H1 (cell line): Measurements from ENCODE around the gene RASA1. TPM values are rescaled to one million over a fixed set of nuclear protein-coding genes. Genes with fewer than 3 reads are reported as not detected.
A peak's percentile ranks its signal among the peaks of the same experiment; 100 is the strongest.

ENCODE experiments used
- CTCF ChIA-PET: fragments of 300-600 bp; sonication (Branson Sonifier 250); formaldehyde crosslinking; loops from one replicate; lab custom pipeline; 2021; ENCODE audit not compliant: partially characterized antibody; lab: Charles Lee
- POLR2A ChIA-PET: fragments of 300-600 bp; sonication (Branson Sonifier 250); formaldehyde crosslinking; loops from one replicate; lab custom pipeline; 2021; ENCODE audit warnings: inconsistent platforms; ENCODE audit not compliant: partially characterized antibody; lab: Charles Lee
- DNase-seq, 2 experiments: peaks; one replicate each; pipeline versions ENCODE4 v3.0.0 to v3.0.0-alpha.2; 2010 to 2022; ENCODE audit warnings: low spot score in 2 of 2, low read depth in 1 of 2, mixed read lengths in 1 of 2
- FAIRE-seq: peaks from 2 replicates; lab custom pipeline; 2011; peaks lifted over from hg19 to GRCh38; lab: Jason Lieb, UNC
- H2AFZ ChIP-seq: 2 replicates; pipeline ENCODE4 v1.8.1; 2012; ENCODE audit warnings: low read length, inconsistent platforms
- H2AK5ac ChIP-seq: 2 replicates; pipeline ENCODE4 v1.6.1; 2013; ENCODE audit warnings: low read depth, low read length
- H2BK120ac ChIP-seq: replicated peaks from 2 replicates; pipeline ENCODE3; 2013; ENCODE audit warnings: low read depth, low read length, inconsistent platforms
- H2BK12ac ChIP-seq: 2 replicates; pipeline ENCODE4 v1.6.1; 2013; ENCODE audit warnings: low read depth, low read length
- H2BK15ac ChIP-seq: 2 replicates; pipeline ENCODE4 v1.6.1; 2013; ENCODE audit warnings: low read length
- H2BK20ac ChIP-seq: 2 replicates; pipeline ENCODE4 v1.6.1; 2013; ENCODE audit warnings: low read length
- H2BK5ac ChIP-seq: 2 replicates; pipeline ENCODE4 v1.6.1; 2013; ENCODE audit warnings: low read depth, low read length
- H3K14ac ChIP-seq: 2 replicates; pipeline ENCODE4 v1.6.1; 2013; ENCODE audit warnings: inconsistent platforms; ENCODE audit not compliant: insufficient read length
- H3K18ac ChIP-seq: 2 replicates; pipeline ENCODE4 v1.6.1; 2013; ENCODE audit warnings: low read length; ENCODE audit errors: extremely low read depth
- H3K23ac ChIP-seq: 2 replicates; pipeline ENCODE4 v1.6.1; 2013; ENCODE audit warnings: inconsistent platforms; ENCODE audit not compliant: insufficient read length
- H3K23me2 ChIP-seq: 2 replicates; pipeline ENCODE4 v1.6.1; 2013; ENCODE audit warnings: low read depth, low read length
- H3K27ac ChIP-seq: 2 replicates; pipeline ENCODE4 v1.6.1; 2011; ENCODE audit warnings: low read depth, low read length, inconsistent platforms
- H3K27me3 ChIP-seq, 4 experiments: replicated peaks in 1 of 4; 1 replicate in 1 of 4; 2 replicates in 3 of 4; pipeline versions ENCODE4 v1.6.1 to v1.8.1; 2011 to 2013; ENCODE audit warnings: low read length in 3 of 4, mild to moderate bottlenecking in 3 of 4, inconsistent platforms in 2 of 4, mixed read lengths in 2 of 4, moderate library complexity in 1 of 4; ENCODE audit not compliant: control insufficient read depth in 3 of 4, insufficient read depth in 3 of 4; ENCODE audit errors: extremely low read depth in 1 of 4
- H3K36me3 ChIP-seq, 4 experiments: 2 replicates each; pipeline versions ENCODE4 v1.6.1 to v1.8.1; 2011 to 2013; ENCODE audit warnings: mild to moderate bottlenecking in 4 of 4, low read length in 3 of 4, moderate library complexity in 2 of 4, control low read depth in 1 of 4, inconsistent platforms in 1 of 4; ENCODE audit not compliant: insufficient read depth in 4 of 4, control insufficient read depth in 2 of 4
- H3K4ac ChIP-seq: replicated peaks from 2 replicates; pipeline ENCODE3; 2013; ENCODE audit warnings: low read length, low read depth, mixed read lengths, inconsistent platforms; ENCODE audit not compliant: insufficient read length
- H3K4me1 ChIP-seq, 4 experiments: replicated peaks in 1 of 4; 1 replicate in 1 of 4; 2 replicates in 3 of 4; pipeline versions ENCODE4 v1.6.1 to v1.8.1; 2011 to 2013; ENCODE audit warnings: low read length in 3 of 4, inconsistent platforms in 2 of 4, mixed read lengths in 1 of 4; ENCODE audit not compliant: insufficient read depth in 4 of 4, control insufficient read depth in 3 of 4
- H3K4me2 ChIP-seq, 2 experiments: 2 replicates each; pipeline versions ENCODE4 v1.6.1 to v1.8.1; 2011 to 2013; ENCODE audit warnings: low read depth in 2 of 2, low read length in 2 of 2, control low read depth in 1 of 2, inconsistent platforms in 1 of 2, mild to moderate bottlenecking in 1 of 2; ENCODE audit not compliant: insufficient read depth in 1 of 2
- H3K4me3 ChIP-seq, 4 experiments: fragments of 200-600, 300-600 bp in 1 of 4; sonication (generic), shearing (Covaris generic), sonication (Bioruptor Twin) in 1 of 4; 2 replicates each; pipeline versions ENCODE4 v1.5.1 to v1.8.1; 2011 to 2016; ENCODE audit warnings: low read length in 4 of 4, low read depth in 3 of 4, control low read depth in 2 of 4, inconsistent platforms in 2 of 4, mild to moderate bottlenecking in 2 of 4, mixed read lengths in 1 of 4, moderate library complexity in 1 of 4; ENCODE audit not compliant: insufficient read depth in 2 of 4; ENCODE audit errors: extremely low read depth in 1 of 4
- H3K56ac ChIP-seq: replicated peaks from 2 replicates; pipeline ENCODE3; 2013; ENCODE audit warnings: low read depth, mild to moderate bottlenecking, mixed read lengths, low read length, inconsistent platforms; ENCODE audit not compliant: insufficient read length
- H3K79me1 ChIP-seq: 2 replicates; pipeline ENCODE4 v1.6.1; 2013; ENCODE audit warnings: low read depth, low read length, control low read depth
- H3K79me2 ChIP-seq, 2 experiments: 2 replicates each; pipeline versions ENCODE4 v1.6.1 to v1.8.1; 2012 to 2013; ENCODE audit warnings: low read length in 2 of 2, mild to moderate bottlenecking in 2 of 2, inconsistent platforms in 1 of 2; ENCODE audit not compliant: insufficient read depth in 2 of 2, control insufficient read depth in 1 of 2
- H3K9ac ChIP-seq, 4 experiments: replicated peaks in 1 of 4; 1 replicate in 1 of 4; 2 replicates in 3 of 4; pipeline versions ENCODE4 v1.6.1 to v1.8.1; 2011 to 2013; ENCODE audit warnings: low read depth in 3 of 4, low read length in 3 of 4, control low read depth in 2 of 4, mild to moderate bottlenecking in 2 of 4, moderate library complexity in 2 of 4, inconsistent platforms in 1 of 4; ENCODE audit errors: extremely low read depth in 1 of 4
- H3K9me3 ChIP-seq, 2 experiments: 2 replicates each; pipeline versions ENCODE4 v1.6.1 to v1.8.1; 2012 to 2013; ENCODE audit warnings: mild to moderate bottlenecking in 2 of 2, moderate library complexity in 2 of 2, control low read depth in 1 of 2, inconsistent platforms in 1 of 2, low read depth in 1 of 2, low read length in 1 of 2, mixed read lengths in 1 of 2; ENCODE audit not compliant: insufficient read depth in 2 of 2
- H4K20me1 ChIP-seq, 2 experiments: replicated peaks in 1 of 2; 2 replicates each; pipeline versions ENCODE3 to v1.8.1; 2011 to 2013; ENCODE audit warnings: inconsistent platforms in 2 of 2, low read length in 2 of 2, mild to moderate bottlenecking in 1 of 2; ENCODE audit not compliant: insufficient read depth in 2 of 2, control insufficient read depth in 1 of 2
- H4K5ac ChIP-seq: 2 replicates; pipeline ENCODE4 v1.6.1; 2013; ENCODE audit warnings: low read length, low read depth, mixed read lengths, inconsistent platforms; ENCODE audit not compliant: insufficient read length
- H4K8ac ChIP-seq: 2 replicates; pipeline ENCODE4 v1.8.0; 2013; ENCODE audit warnings: mild to moderate bottlenecking, moderate library complexity, low read length, inconsistent platforms; ENCODE audit not compliant: insufficient read depth; ENCODE audit errors: extremely low read depth
- H4K91ac ChIP-seq: replicated peaks from 2 replicates; pipeline ENCODE3; 2013; ENCODE audit warnings: low read length, mixed read lengths, inconsistent platforms; ENCODE audit not compliant: insufficient read length
- CTCF ChIP-seq, 3 experiments: IDR thresholded peaks; 1 replicate in 2 of 3; 2 replicates in 1 of 3; pipeline versions ENCODE4 v1.5.1 to v1.6.1; 2011; ENCODE audit warnings: low read length in 3 of 3, mild to moderate bottlenecking in 3 of 3, inconsistent platforms in 2 of 3, low read depth in 1 of 3, moderate library complexity in 1 of 3; ENCODE audit not compliant: insufficient read depth in 1 of 3; ENCODE audit errors: control extremely low read depth in 1 of 3
- HDAC6 ChIP-seq: IDR thresholded peaks from one replicate; pipeline ENCODE4 v1.7.1; 2012; ENCODE audit warnings: low read depth, mild to moderate bottlenecking, inconsistent platforms, low read length, moderate library complexity
- KDM4A ChIP-seq: IDR thresholded peaks from one replicate; pipeline ENCODE4 v1.7.1; 2012; ENCODE audit warnings: low read depth, mild to moderate bottlenecking, moderate library complexity, low read length, inconsistent platforms; ENCODE audit not compliant: severe bottlenecking
- POLR2A ChIP-seq, 2 experiments: IDR thresholded peaks; 1 replicate in 1 of 2; 2 replicates in 1 of 2; pipeline ENCODE4 v1.6.1; 2011; ENCODE audit warnings: low read depth in 2 of 2, low read length in 2 of 2, mild to moderate bottlenecking in 2 of 2; ENCODE audit errors: control extremely low read depth in 1 of 2
- POLR2AphosphoS5 ChIP-seq: IDR thresholded peaks from 2 replicates; pipeline ENCODE4 v1.6.1; 2011; ENCODE audit warnings: low read depth, low read length
- RXRA ChIP-seq: IDR thresholded peaks from 2 replicates; pipeline ENCODE4 v1.6.1; 2011; ENCODE audit warnings: low read depth, mild to moderate bottlenecking, low read length, moderate library complexity; ENCODE audit not compliant: insufficient read depth
- SRF ChIP-seq: IDR thresholded peaks from 2 replicates; pipeline ENCODE4 v1.6.1; 2011; ENCODE audit warnings: mild to moderate bottlenecking, low read depth, low read length, moderate library complexity
- TCF12 ChIP-seq: IDR thresholded peaks from 2 replicates; pipeline ENCODE4 v1.6.1; 2011; ENCODE audit warnings: low read depth, mild to moderate bottlenecking, low read length
- WGBS, 2 experiments: shearing (Covaris generic) in 1 of 2; methylation state at CpG; one replicate each; pipeline versions ENCODE4 v1.1.6 to v1.1.7; 2013 to 2015; ENCODE audit warnings: low lambda C conversion rate in 2 of 2, mixed read lengths in 2 of 2, inconsistent platforms in 1 of 2, low coverage in 1 of 2, missing lambda C conversion rate in 1 of 2; ENCODE audit not compliant: insufficient replicate concordance in 2 of 2, insufficient coverage in 1 of 2, insufficient read length in 1 of 2; ENCODE audit errors: extremely low coverage in 1 of 2, missing lambda C conversion rate in 1 of 2; 5-methylcytosine and 5-hydroxymethylcytosine counted together
- polyA plus RNA-seq, 7 experiments: library from polyadenylated mRNA; depleted of rRNA in 3 of 7; stranded (reverse) in 5 of 7; unstranded in 2 of 7; fragments of >200 nt in 5 of 7; fragments of 200-250 nt in 2 of 7; gene quantifications; 1 replicate in 5 of 7; 2 replicates in 1 of 7; 4 replicates in 1 of 7; pipeline versions ENCODE4 v1.2.1 to v1.2.3, GENCODE V29; 2011 to 2013; ENCODE audit warnings: missing spikeins in 2 of 7, mixed read lengths in 2 of 7
- total RNA-seq: library from RNA; stranded (reverse); fragmentation: NEBNext Ultra II Directional; extraction: Animal tissue kit (Norgen Biotek cat#: 25700); gene quantifications from 2 replicates; pipeline ENCODE4 v1.2.1, GENCODE V29; 2021
- TF ChIP-seq, protein P1 (sequence below): IDR thresholded peaks from 2 replicates; pipeline ENCODE4 v1.6.1; 2012; ENCODE audit warnings: inconsistent platforms

The RASA1 gene
- total and polyA plus RNA-seq, 2 of the 8 experiments (the other 6 are each of a cell fraction or from before 2014, with no cell fraction given), result 15.9 to 33.8 TPM

- H4K5ac ChIP-seq, result no peak overlapping the region
- no peak overlapping the region for H2BK12ac ChIP-seq
- no peak overlapping the region for H3K14ac ChIP-seq
- no peak overlapping the region for H2BK5ac ChIP-seq
- CTCF ChIA-PET, result no interaction called here
- H4K91ac ChIP-seq, result no peak overlapping the region
- peaks cover 0 to 58% of the 10 kb centered on the region in 2 experiments; a peak in 2 of 4 replicates for H3K79me2 ChIP-seq
- H3K56ac ChIP-seq, result no peak overlapping the region
- no peak overlapping the region for H3K9ac ChIP-seq
- H3K9me3 ChIP-seq, result no peaks in the 10 kb centered on the region
- WGBS, 2 experiments, result 88% methylated on average over 5 of the region's 5 CpGs; no CpG with 5 or more reads in 1 of the 2 experiments
- H3K4me3 ChIP-seq, result no peak overlapping the region; a peak in 1 of 8 replicates
- H3K18ac ChIP-seq, result no peak overlapping the region
- no peak overlapping the region for H2AK5ac ChIP-seq
- no peaks in the 10 kb centered on the region for H3K27me3 ChIP-seq
- no peak overlapping the region for H2BK120ac ChIP-seq
- no peak for FAIRE-seq
- H3K23ac ChIP-seq, result no peak overlapping the region
- DNase-seq, result no peak
- no peak overlapping the region for H3K27ac ChIP-seq
- POLR2A ChIA-PET, result interaction anchor here (1.2 kb wide), 1 partner anchor 12 kb away, joined by 3 read pairs; no protein-coding TSS in a partner anchor
- peaks cover 0 to 11% (median 6%) of the 10 kb centered on the region in 4 experiments; a peak in 3 of 8 replicates for H3K36me3 ChIP-seq
- no peaks in the 10 kb centered on the region for H4K20me1 ChIP-seq
- peaks cover 0 to 9% (median 1%) of the 10 kb centered on the region in 4 experiments; a peak in 3 of 7 replicates for H3K4me1 ChIP-seq
- H2AFZ ChIP-seq, result no peak overlapping the region
- H3K4me2 ChIP-seq, result peak overlapping the region; percentile 14 to 37; a peak in 2 of 4 replicates
- H3K4ac ChIP-seq, result no peak overlapping the region
- no peak overlapping the region for H4K8ac ChIP-seq
- peaks cover 6% of the 10 kb centered on the region; the same call in 1 of the 2 replicates for H3K79me1 ChIP-seq
- H2BK15ac ChIP-seq, result no peak overlapping the region
- no peaks in the 10 kb centered on the region for H3K23me2 ChIP-seq
- H2BK20ac ChIP-seq, result no peak overlapping the region
- TF ChIP-seq TCF12, result no peak
- no peak for TF ChIP-seq SRF
- no peak for TF ChIP-seq KDM4A
- TF ChIP-seq, protein P1, sequence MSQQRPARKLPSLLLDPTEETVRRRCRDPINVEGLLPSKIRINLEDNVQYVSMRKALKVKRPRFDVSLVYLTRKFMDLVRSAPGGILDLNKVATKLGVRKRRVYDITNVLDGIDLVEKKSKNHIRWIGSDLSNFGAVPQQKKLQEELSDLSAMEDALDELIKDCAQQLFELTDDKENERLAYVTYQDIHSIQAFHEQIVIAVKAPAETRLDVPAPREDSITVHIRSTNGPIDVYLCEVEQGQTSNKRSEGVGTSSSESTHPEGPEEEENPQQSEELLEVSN, result no peak
- no peak for TF ChIP-seq CTCF (IDR thresholded peaks at IDR 0.05; ENCODE audit: control extremely low read depth in 1 of 3, insufficient read depth in 1 of 3, low read depth in 1 of 3, low read length in 3 of 3)
- no peak for TF ChIP-seq RXRA
- no peak for TF ChIP-seq POLR2AphosphoS5
- no peak for TF ChIP-seq HDAC6
- no peak for TF ChIP-seq POLR2A (IDR thresholded peaks at IDR 0.05; ENCODE audit: control extremely low read depth in 1 of 2, low read depth in 2 of 2, low read length in 2 of 2)
These were observed 40.2 kb downstream of the RASA1 start for GRCh38 chr5:87307796-87308423.
